ENCODE data around the gene ITSN1. TPM values are rescaled to one million over a fixed set of nuclear protein-coding genes. Genes with fewer than 3 reads are reported as not detected.
"Not testable (repeated sequence)": the region's sequence is repeated elsewhere in the genome, so short reads cannot be mapped to it uniquely, and the experiment has no call there.

The ITSN1 gene
- total RNA-seq, 4 donors from 2014 or later = 33.0 to 50.5 (median 45.9) TPM

GRCh38 chr21:33780631-33781030 is 138.3 kb downstream of the ITSN1 start:
- H3K27me3 ChIP-seq = no peaks in the 10 kb centered on the region
- no peak for ATAC-seq

GRCh38 chr21:33781121-33781520 is 138.8 kb downstream of the ITSN1 start:
- peaks cover 0 to 39% of the 10 kb centered on the region in 2 donors for H3K36me3 ChIP-seq
- no peaks in the 10 kb centered on the region for H3K27me3 ChIP-seq
- H3K4me1 ChIP-seq = no peaks in the 10 kb centered on the region
- no peak for TF ChIP-seq EP300 (IDR thresholded peaks at IDR 0.05)
- TF ChIP-seq POLR2A (IDR thresholded peaks at IDR 0.05) = no peak
- TF ChIP-seq POLR2AphosphoS5 (IDR thresholded peaks at IDR 0.05) = no peak
- no peak for TF ChIP-seq CTCF (IDR thresholded peaks at IDR 0.05)
- no peak overlapping the region for H3K4me3 ChIP-seq
- no peak overlapping the region for H3K27ac ChIP-seq
- no peaks in the 10 kb centered on the region for H3K9me3 ChIP-seq
- no peak for ATAC-seq
- 93 to 100% methylated on average over 2 of the region's 2 CpGs for WGBS, 2 donors (ENCODE audit: low coverage in 1 of 2)

More at GRCh38 chr21:33780631-33781030, 138.3 kb downstream of the ITSN1 start:
- 77 to 100% methylated on average over 2 of the region's 2 CpGs for WGBS, 2 donors (ENCODE audit: low coverage in 1 of 2)
- no peaks in the 10 kb centered on the region for H3K9me3 ChIP-seq
- H3K4me1 ChIP-seq = no peaks in the 10 kb centered on the region
- no peak overlapping the region for H3K27ac ChIP-seq
- H3K4me3 ChIP-seq = no peak overlapping the region
- TF ChIP-seq POLR2A (IDR thresholded peaks at IDR 0.05) (no peak), CTCF (IDR thresholded peaks at IDR 0.05) (no peak), EP300 (IDR thresholded peaks at IDR 0.05) (no peak), POLR2AphosphoS5 (IDR thresholded peaks at IDR 0.05) (no peak)
- peaks cover 0 to 44% of the 10 kb centered on the region in 2 donors for H3K36me3 ChIP-seq

GRCh38 chr21:33783187-33783979 is 141.1 kb downstream of the ITSN1 start:
- H3K9me3 ChIP-seq = no peaks in the 10 kb centered on the region
- no peaks in the 10 kb centered on the region for H3K27me3 ChIP-seq
- no peak overlapping the region for H3K4me3 ChIP-seq
- ATAC-seq = no peak
- H3K36me3 ChIP-seq = peaks cover 0 to 45% of the 10 kb centered on the region in 2 donors
- H3K4me1 ChIP-seq = no peaks in the 10 kb centered on the region
- TF ChIP-seq CTCF (IDR thresholded peaks at IDR 0.05) = no peak
- TF ChIP-seq EP300 (IDR thresholded peaks at IDR 0.05) = no peak
- no peak for TF ChIP-seq POLR2AphosphoS5 (IDR thresholded peaks at IDR 0.05)
- no peak for TF ChIP-seq POLR2A (IDR thresholded peaks at IDR 0.05)
- 83 to 92% methylated on average over 2 of the region's 2 CpGs for WGBS, 2 donors (ENCODE audit: low coverage in 1 of 2)
- no peak overlapping the region for H3K27ac ChIP-seq

- H3K4me1 ChIP-seq = peaks cover 0 to 4% (median 0%) of the 10 kb centered on the region in 3 donors
- no peak for ATAC-seq
- H3K4me3 ChIP-seq = no peak overlapping the region
- peaks cover 0 to 32% of the 10 kb centered on the region in 2 donors for H3K36me3 ChIP-seq
- no peak for TF ChIP-seq POLR2AphosphoS5 (IDR thresholded peaks at IDR 0.05)
- TF ChIP-seq CTCF (IDR thresholded peaks at IDR 0.05) = no peak
- no peak for TF ChIP-seq EP300 (IDR thresholded peaks at IDR 0.05)
- no peak for TF ChIP-seq POLR2A (IDR thresholded peaks at IDR 0.05)
- H3K27ac ChIP-seq = no peak overlapping the region
- WGBS, 2 donors (ENCODE audit: low coverage in 1 of 2) = 88 to 90% methylated on average over 2 of the region's 2 CpGs
- no peaks in the 10 kb centered on the region for H3K9me3 ChIP-seq
- H3K27me3 ChIP-seq = no peaks in the 10 kb centered on the region
Measured at GRCh38 chr21:33787431-33787830, 145.1 kb downstream of the ITSN1 start.

GRCh38 chr21:33788438-33788837 is 146.1 kb downstream of the ITSN1 start:
- 76 to 88% methylated on average over 1 to 4 of the region's 5 CpGs for WGBS, 2 donors (ENCODE audit: low coverage in 1 of 2)
- H3K27ac ChIP-seq, H3K27me3 ChIP-seq, H3K9me3 ChIP-seq, H3K4me3 ChIP-seq, ATAC-seq, H3K4me1 ChIP-seq: not testable (repeated sequence)
- peaks cover 0 to 27% of the 10 kb centered on the region in 2 donors for H3K36me3 ChIP-seq
